AG04450 (cell line): ENCODE measurements around the gene INPP5J. TPM values are rescaled to one million over a fixed set of nuclear protein-coding genes. Genes with fewer than 3 reads are reported as not detected.
A peak's percentile ranks its signal among the peaks of the same experiment; 100 is the strongest.

Experiments
- CTCF ChIA-PET: fragments of 300-600, 350-600 bp; formaldehyde crosslinking; extraction: SDS; loops from one replicate; lab custom pipeline; 2022; ENCODE audit warnings: antibody characterized with exemption, inconsistent platforms; lab: Charles Lee
- POLR2A ChIA-PET: fragments of 350-600 bp; formaldehyde crosslinking; extraction: SDS; loops from one replicate; lab custom pipeline; 2021; ENCODE audit warnings: antibody characterized with exemption, inconsistent platforms; lab: Yijun Ruan, JAX
- DNase-seq: peaks from one replicate; pipeline ENCODE4 v3.0.0-alpha.2; 2011; ENCODE audit warnings: low read depth, low spot score
- H3K27ac ChIP-seq: one replicate; pipeline ENCODE4 v1.5.1; 2012; ENCODE audit warnings: low read depth, low read length, control low read depth
- H3K27me3 ChIP-seq: one replicate; pipeline ENCODE4 v1.6.0; 2012; ENCODE audit warnings: low read length; ENCODE audit not compliant: control insufficient read depth, insufficient read depth
- H3K4me3 ChIP-seq: 2 replicates; pipeline ENCODE4 v1.5.1; 2011; ENCODE audit warnings: mild to moderate bottlenecking, low read depth, low read length, control low read depth
- H3K9me3 ChIP-seq: 2 replicates; pipeline ENCODE4 v1.5.1; 2012; ENCODE audit warnings: low read length; ENCODE audit not compliant: control insufficient read depth, insufficient read depth
- polyA plus RNA-seq: library from polyadenylated mRNA; depleted of rRNA; stranded (reverse); fragments of >200 nt; gene quantifications from 2 replicates; pipeline ENCODE4 v1.2.3, GENCODE V29; 2011; rRNA removed
- small RNA-seq: library from RNA; depleted of rRNA; stranded (forward); fragments of <200 nt; gene quantifications from one replicate; pipeline ENCODE3, GENCODE V24; 2012; ENCODE audit warnings: low read depth; ENCODE audit not compliant: insufficient read length
- TF ChIP-seq, protein P1 (sequence below): IDR thresholded peaks from 2 replicates; pipeline ENCODE4 v1.5.1; 2011; ENCODE audit warnings: low read depth, low read length, control low read depth, inconsistent platforms

Gene INPP5J
- polyA plus RNA-seq, 1 experiment = 0.91 TPM

DNA sequence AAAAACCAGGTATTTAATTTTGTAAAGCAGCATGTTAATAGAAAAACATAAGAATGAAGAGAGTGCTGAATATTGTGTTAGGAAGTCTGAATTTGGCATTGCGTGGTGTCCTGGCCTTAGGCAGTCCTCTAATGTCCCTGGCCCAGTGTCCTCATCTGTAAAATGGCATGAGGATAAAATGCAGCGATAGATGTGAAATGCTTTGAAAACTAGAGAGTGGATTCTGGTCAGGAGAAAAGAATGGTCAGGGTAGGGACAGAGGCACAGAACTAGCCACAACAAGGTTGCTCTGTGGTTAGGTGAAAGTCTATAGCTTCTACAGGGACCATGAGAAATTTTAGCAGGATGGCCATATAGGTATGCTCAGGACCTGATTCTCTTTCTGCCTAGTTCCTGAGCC is 56.1 kb downstream of the INPP5J start:
- no peak for DNase-seq
- Histone ChIP-seq H3K27me3 (no peaks in the 10 kb centered on the region), H3K27ac (peak overlapping the region; percentile 21), H3K9me3 (no peaks in the 10 kb centered on the region), H3K4me3 (no peak overlapping the region)
- POLR2A ChIA-PET = no interaction called here
- TF ChIP-seq, protein P1, sequence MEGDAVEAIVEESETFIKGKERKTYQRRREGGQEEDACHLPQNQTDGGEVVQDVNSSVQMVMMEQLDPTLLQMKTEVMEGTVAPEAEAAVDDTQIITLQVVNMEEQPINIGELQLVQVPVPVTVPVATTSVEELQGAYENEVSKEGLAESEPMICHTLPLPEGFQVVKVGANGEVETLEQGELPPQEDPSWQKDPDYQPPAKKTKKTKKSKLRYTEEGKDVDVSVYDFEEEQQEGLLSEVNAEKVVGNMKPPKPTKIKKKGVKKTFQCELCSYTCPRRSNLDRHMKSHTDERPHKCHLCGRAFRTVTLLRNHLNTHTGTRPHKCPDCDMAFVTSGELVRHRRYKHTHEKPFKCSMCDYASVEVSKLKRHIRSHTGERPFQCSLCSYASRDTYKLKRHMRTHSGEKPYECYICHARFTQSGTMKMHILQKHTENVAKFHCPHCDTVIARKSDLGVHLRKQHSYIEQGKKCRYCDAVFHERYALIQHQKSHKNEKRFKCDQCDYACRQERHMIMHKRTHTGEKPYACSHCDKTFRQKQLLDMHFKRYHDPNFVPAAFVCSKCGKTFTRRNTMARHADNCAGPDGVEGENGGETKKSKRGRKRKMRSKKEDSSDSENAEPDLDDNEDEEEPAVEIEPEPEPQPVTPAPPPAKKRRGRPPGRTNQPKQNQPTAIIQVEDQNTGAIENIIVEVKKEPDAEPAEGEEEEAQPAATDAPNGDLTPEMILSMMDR = no peak
- CTCF ChIA-PET = interaction anchor here (1.1 to 2.8 kb wide), 5 partner anchors 13 to 93 kb away, joined by 3 to 13 read pairs (median 3); partner anchors contain the start of genes LIMK2 and SELENOM

DNA sequence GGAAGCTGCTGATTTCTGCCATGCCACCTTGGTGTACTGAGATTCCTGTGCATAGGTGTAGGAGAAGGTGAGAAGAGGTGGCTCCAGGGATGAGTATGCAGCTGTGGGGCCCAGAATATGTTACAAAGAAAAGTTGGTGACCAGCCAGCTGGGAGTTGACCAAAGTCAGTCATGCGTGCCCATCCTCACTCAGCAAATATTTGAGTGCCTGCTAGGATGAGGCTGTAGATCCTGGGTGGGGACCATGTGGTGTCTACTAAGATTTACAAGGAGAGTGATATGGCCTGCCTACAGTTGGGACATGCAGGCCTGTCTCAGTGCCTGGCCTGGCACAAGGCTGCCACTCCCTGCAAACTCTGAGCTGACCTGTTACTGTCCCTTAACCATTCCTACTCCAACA is 56.6 kb downstream of the INPP5J start:
- TF ChIP-seq, protein P1 = no peak
- ChIA-PET CTCF (interaction anchor here (1.1 to 1.5 kb wide), 2 partner anchors 33 to 93 kb away, joined by 3 read pairs; partner anchors contain the start of gene LIMK2), POLR2A (no interaction called here)
- H3K9me3 ChIP-seq = peaks cover 3% of the 10 kb centered on the region; the same call in 1 of the 2 replicates
- H3K27ac ChIP-seq = no peak overlapping the region
- no peak overlapping the region for H3K4me3 ChIP-seq
- DNase-seq = no peak
- H3K27me3 ChIP-seq = no peaks in the 10 kb centered on the region

DNA sequence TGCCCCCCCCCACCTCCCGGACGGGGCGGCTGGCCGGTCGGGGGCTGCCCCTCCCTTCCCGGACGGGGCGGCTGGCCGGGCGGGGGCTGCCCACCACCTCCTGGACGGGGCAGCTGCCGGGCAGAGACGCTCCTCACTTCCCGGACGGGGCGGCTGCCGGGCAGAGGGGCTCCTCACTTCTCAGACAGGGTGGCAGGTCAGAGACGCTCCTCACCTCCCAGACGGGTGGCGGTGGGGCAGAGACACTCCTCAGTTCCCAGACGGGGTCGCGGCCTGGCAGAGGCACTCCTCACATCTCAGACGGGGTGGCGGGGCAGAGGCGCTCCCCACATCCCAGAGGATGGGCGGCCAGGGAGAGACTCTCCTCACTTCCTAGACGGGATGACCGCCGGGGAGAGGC is 61.2 kb downstream of the INPP5J start:
- DNase-seq = no peak
- Histone ChIP-seq H3K27ac (no peak overlapping the region), H3K27me3 (no peaks in the 10 kb centered on the region), H3K9me3 (peaks cover 3% of the 10 kb centered on the region; the same call in 1 of the 2 replicates), H3K4me3 (no peak overlapping the region)
- TF ChIP-seq, protein P1 = no peak
- CTCF ChIA-PET = no interaction called here
- POLR2A ChIA-PET = no interaction called here

Small RNAs within 50 kb of the gene (small RNA-seq; reads per million reads assigned to genes)
- 0.81 reads per million for gene MIR3928

Other genes starting within 250 kb of the INPP5J start
- gene MORC2, start 154.2 kb upstream of the INPP5J start, polyA plus RNA-seq = 16.3 and 25.9 TPM in 2 replicates
- 129 and 152 TPM in 2 replicates for gene TUG1, start 153.7 kb upstream of the INPP5J start, polyA plus RNA-seq
- gene SMTN, start 41.6 kb upstream of the INPP5J start, polyA plus RNA-seq = 13.2 and 14.1 TPM in 2 replicates
- 89.0 and 153 TPM in 2 replicates for gene SELENOM, start 15.4 kb upstream of the INPP5J start, polyA plus RNA-seq
- 0.10 and 0.11 TPM in 2 replicates for gene PLA2G3, start 17.5 kb downstream of the INPP5J start, polyA plus RNA-seq
- gene RNF185, start 37.2 kb downstream of the INPP5J start, polyA plus RNA-seq = 57.3 and 59.4 TPM in 2 replicates
- 5.0 and 9.0 TPM in 2 replicates for gene LIMK2, start 89.3 kb downstream of the INPP5J start, polyA plus RNA-seq
- 23.3 and 23.8 TPM in 2 replicates for gene PIK3IP1, start 169.5 kb downstream of the INPP5J start, polyA plus RNA-seq
- 9.9 and 13.3 TPM in 2 replicates for gene PATZ1, start 223.4 kb downstream of the INPP5J start, polyA plus RNA-seq